Measurements from ENCODE around the gene DACT1.

DACT1 gene

DNA sequence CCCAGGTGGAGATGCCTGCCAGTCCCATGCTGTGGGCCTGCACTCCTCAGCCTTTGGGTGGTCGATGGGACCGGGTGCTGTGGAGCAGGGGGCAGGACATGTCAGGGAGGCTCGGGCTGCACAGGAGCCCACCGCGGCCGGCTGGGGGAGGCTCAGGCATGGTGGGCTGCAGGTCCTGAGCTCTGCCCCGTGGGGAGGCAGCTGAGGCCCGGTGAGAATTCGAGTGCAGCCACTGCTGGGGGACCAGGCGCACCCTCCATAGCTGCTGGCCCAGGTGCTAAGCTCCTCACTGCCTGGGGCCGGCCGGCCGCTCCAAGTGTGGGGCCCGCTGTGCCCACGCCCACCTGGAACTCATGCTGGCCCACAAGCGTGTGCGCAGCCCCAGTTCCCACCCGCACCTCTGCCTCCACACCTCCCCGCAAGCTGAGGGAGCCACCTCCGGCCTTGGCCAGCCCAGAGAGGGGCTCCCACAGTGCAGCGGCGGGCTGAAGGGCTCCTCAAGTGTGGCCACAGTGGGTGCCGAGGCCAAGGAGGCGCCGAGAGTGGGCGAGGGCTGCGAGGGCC is 49.6 kb downstream of the DACT1 start:
- TF ChIP-seq, protein P1, sequence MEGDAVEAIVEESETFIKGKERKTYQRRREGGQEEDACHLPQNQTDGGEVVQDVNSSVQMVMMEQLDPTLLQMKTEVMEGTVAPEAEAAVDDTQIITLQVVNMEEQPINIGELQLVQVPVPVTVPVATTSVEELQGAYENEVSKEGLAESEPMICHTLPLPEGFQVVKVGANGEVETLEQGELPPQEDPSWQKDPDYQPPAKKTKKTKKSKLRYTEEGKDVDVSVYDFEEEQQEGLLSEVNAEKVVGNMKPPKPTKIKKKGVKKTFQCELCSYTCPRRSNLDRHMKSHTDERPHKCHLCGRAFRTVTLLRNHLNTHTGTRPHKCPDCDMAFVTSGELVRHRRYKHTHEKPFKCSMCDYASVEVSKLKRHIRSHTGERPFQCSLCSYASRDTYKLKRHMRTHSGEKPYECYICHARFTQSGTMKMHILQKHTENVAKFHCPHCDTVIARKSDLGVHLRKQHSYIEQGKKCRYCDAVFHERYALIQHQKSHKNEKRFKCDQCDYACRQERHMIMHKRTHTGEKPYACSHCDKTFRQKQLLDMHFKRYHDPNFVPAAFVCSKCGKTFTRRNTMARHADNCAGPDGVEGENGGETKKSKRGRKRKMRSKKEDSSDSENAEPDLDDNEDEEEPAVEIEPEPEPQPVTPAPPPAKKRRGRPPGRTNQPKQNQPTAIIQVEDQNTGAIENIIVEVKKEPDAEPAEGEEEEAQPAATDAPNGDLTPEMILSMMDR (IDR thresholded peaks at IDR 0.05; ENCODE audit: low read depth, low read length), result no peak
- no peak overlapping the region for H3K4me3 ChIP-seq (replicated peaks in 1 of 2; ENCODE audit: low read depth in 2 of 2, low read length in 2 of 2)
- DNase-seq (ENCODE audit: low read depth in 2 of 2), result no peak

DNA sequence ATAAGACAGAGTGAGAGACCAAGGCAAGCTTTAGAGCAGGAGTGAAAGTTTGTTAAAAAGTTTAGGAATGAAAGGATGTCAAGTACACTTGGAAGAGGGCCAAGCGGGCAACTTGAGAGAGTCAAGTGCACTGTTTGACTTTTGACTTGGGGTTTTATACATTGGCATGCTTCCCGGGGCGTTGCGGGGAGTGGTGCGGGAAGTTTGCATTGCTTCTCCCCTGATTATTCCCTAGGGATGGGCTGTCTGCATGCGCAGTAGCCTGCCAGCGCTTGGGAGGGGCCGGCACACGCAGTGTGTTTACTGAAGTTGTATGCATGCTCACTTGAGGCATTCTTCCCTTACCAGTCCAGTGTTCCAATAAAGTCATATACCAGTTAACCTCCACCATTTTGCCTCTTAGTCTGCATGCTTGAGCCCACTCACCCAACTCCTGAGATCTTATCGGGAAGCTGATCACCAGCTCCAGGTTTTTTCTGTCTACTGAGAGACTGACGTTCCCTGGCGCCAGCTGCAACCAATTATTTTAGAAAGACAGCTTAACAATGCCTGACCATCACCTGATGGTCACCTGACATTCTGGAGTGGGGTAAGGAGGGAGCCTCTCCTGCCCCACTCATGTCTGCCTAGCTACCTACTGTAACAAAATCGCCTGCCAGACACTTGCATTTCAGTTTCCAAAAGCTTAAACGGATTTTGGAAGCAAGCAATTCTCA is 53.2 kb downstream of the DACT1 start:
- TF ChIP-seq, protein P1 (IDR thresholded peaks at IDR 0.05; ENCODE audit: low read depth, low read length), result no peak
- peak in 1 of 2 donors; percentile 0 for DNase-seq (ENCODE audit: low read depth in 2 of 2)
- H3K4me3 ChIP-seq (replicated peaks in 1 of 2; ENCODE audit: low read depth in 2 of 2, low read length in 2 of 2), result no peak overlapping the region

DNA sequence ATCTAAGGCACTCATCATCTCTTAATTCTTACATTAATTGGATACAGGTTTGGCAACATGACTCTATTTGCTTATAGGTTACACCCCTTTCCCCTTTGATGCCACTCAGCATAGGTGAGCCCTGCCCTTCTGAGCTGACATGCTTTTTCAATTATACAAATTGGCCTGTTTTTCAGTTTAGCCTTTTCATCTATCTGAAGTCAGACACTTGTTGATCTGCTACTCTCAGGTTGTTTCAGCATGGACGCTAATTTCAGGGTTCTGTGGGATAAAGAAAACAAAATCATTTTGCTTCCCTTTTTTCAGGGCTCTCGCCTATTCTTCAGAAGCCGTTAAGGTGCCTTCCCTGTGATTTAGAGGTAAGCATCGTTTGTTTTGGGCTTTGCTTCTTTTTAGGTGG is 55.3 kb downstream of the DACT1 start:
- no peak for DNase-seq (ENCODE audit: low read depth in 2 of 2)
- H3K4me3 ChIP-seq (replicated peaks in 1 of 2; ENCODE audit: low read depth in 2 of 2, low read length in 2 of 2), result no peak overlapping the region
- TF ChIP-seq, protein P1 (IDR thresholded peaks at IDR 0.05; ENCODE audit: low read depth, low read length), result no peak

DNA sequence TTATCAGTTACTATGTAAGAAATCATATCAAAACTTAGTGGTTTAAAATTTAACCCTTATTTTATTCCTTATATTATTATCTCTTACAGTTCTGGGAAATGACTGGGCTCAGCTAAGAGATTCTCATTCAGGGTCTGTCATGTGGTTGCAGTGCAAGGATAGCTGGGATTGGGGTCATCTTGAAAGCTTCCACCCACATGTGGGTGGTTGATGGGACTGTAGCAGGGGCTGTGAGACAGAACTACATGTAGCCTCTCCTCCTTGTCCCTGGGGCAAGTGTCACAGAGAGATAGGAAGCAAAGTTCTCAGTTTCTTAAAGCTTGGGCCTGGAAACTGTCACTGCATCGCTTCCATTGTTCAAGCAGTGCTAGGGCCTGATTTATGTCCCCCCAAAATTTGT is 57.8 kb downstream of the DACT1 start:
- TF ChIP-seq, protein P1 (IDR thresholded peaks at IDR 0.05; ENCODE audit: low read depth, low read length), result no peak
- H3K4me3 ChIP-seq (replicated peaks in 1 of 2; ENCODE audit: low read depth in 2 of 2, low read length in 2 of 2), result no peak overlapping the region
- DNase-seq (ENCODE audit: low read depth in 2 of 2), result no peak

DNA sequence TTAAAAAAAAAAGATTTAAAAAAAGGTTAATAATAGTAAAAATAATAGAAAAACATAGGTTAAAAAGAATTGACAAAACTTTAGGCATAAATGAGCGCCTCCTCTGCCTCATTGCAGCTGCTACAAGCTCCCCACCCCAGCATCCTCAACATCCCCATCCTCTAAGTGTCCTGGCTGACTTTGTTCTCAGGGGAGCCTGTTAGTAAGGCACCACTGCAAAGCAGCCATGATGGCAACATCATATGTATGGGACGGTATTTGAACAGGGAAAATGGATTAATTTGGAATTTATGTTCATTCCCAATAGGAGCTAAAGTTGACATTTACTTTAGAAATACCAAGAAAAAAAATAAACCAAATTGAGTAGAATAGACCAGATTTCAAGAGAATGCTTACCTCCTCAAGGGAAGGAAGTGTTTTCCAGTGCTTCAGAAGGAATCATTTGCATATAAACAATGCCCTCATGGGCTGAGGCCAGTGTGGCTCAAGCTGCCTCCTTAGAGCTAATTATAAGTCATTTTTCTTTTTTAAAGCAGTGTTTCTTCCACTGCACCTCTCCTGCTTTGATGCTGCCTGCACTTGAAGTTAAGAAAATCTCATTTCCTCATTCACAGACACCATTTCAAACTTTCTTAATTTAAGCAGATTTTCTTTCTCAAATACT is 59.6 kb downstream of the DACT1 start:
- no peak for DNase-seq (ENCODE audit: low read depth in 2 of 2)
- H3K4me3 ChIP-seq (replicated peaks in 1 of 2; ENCODE audit: low read depth in 2 of 2, low read length in 2 of 2), result no peak overlapping the region
- TF ChIP-seq, protein P1 (IDR thresholded peaks at IDR 0.05; ENCODE audit: low read depth, low read length), result no peak

All from cardiac fibroblast (primary cell).